ENCODE data around the gene CHRNA7. TPM values are rescaled to one million over a fixed set of nuclear protein-coding genes. Genes with fewer than 3 reads are reported as not detected.

Gene CHRNA7
- total RNA-seq, 1 donor, result under 0.01 TPM

- H3K4me3 ChIP-seq (ENCODE audit: insufficient read depth, low read length), result no peak overlapping the region
- DNase-seq (ENCODE audit: insufficient read length, low spot score, missing footprints), result no peak
- H3K79me2 ChIP-seq (ENCODE audit: insufficient read depth, low read length), result no peaks in the 10 kb centered on the region
- no peak overlapping the region for H3K27ac ChIP-seq (ENCODE audit: low read depth, low read length)
- no peaks in the 10 kb centered on the region for H3K4me1 ChIP-seq (ENCODE audit: insufficient read depth, low read length)
- no peaks in the 10 kb centered on the region for H3K9me3 ChIP-seq (ENCODE audit: low read depth, low read length)
- H3K27me3 ChIP-seq (ENCODE audit: insufficient read depth, low read length), result no peaks in the 10 kb centered on the region
- H3K36me3 ChIP-seq (ENCODE audit: insufficient read depth, low read length), result no peaks in the 10 kb centered on the region
- no peak overlapping the region for H2AFZ ChIP-seq (ENCODE audit: low read length)
- no peak overlapping the region for H3K4me2 ChIP-seq (ENCODE audit: insufficient read depth, low read length)
- no peaks in the 10 kb centered on the region for H4K20me1 ChIP-seq (ENCODE audit: insufficient read depth, low read length)
- TF ChIP-seq, protein P1, sequence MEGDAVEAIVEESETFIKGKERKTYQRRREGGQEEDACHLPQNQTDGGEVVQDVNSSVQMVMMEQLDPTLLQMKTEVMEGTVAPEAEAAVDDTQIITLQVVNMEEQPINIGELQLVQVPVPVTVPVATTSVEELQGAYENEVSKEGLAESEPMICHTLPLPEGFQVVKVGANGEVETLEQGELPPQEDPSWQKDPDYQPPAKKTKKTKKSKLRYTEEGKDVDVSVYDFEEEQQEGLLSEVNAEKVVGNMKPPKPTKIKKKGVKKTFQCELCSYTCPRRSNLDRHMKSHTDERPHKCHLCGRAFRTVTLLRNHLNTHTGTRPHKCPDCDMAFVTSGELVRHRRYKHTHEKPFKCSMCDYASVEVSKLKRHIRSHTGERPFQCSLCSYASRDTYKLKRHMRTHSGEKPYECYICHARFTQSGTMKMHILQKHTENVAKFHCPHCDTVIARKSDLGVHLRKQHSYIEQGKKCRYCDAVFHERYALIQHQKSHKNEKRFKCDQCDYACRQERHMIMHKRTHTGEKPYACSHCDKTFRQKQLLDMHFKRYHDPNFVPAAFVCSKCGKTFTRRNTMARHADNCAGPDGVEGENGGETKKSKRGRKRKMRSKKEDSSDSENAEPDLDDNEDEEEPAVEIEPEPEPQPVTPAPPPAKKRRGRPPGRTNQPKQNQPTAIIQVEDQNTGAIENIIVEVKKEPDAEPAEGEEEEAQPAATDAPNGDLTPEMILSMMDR (IDR thresholded peaks at IDR 0.05; ENCODE audit: extremely low read depth, low read depth, low read length), result no peak
These were observed 65.9 kb downstream of the CHRNA7 start for GRCh38 chr15:32096213-32096612.

DNA sequence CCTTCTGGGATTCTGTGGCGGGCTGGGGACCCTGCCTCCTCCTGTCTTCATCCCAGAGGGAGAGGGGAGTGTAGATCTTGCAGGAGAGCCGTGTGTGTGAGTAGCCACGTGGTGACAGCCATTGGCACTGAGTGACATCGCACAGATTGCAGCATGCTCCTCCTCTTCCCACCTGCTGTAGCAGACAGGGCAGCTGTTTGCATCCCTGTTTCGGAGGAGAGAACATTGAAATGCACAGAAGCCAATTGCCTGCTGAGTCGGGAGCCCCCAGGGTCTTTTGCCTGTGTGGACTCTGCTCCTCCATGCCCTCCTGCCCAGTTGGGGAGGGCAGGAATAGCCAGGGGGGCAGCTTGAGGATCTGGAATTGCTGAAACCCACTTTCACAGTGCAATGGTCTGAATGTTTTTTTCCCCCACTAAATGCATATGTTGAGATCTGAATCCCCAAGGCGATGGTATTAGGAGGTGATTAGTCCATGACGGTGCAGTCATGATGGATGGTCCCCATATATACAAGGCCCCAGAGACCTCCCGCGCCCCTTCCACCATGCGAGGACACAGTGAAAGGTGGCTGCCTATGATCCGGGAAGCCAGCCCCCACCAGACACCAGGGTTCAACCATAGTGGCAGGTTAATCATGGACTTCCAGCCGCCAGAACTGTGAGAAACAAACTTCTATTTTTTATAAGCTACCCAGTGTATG, 66.8 kb downstream of the CHRNA7 start:
- Histone ChIP-seq H3K9me3 (ENCODE audit: low read depth, low read length) (no peaks in the 10 kb centered on the region), H3K79me2 (ENCODE audit: insufficient read depth, low read length) (no peaks in the 10 kb centered on the region), H3K27me3 (ENCODE audit: insufficient read depth, low read length) (no peaks in the 10 kb centered on the region), H2AFZ (ENCODE audit: low read length) (no peak overlapping the region), H3K4me3 (ENCODE audit: insufficient read depth, low read length) (no peak overlapping the region), H3K4me1 (ENCODE audit: insufficient read depth, low read length) (no peaks in the 10 kb centered on the region), H3K4me2 (ENCODE audit: insufficient read depth, low read length) (no peak overlapping the region), H3K36me3 (ENCODE audit: insufficient read depth, low read length) (no peaks in the 10 kb centered on the region), H4K20me1 (ENCODE audit: insufficient read depth, low read length) (no peaks in the 10 kb centered on the region), H3K27ac (ENCODE audit: low read depth, low read length) (no peak overlapping the region)
- TF ChIP-seq, protein P1 (IDR thresholded peaks at IDR 0.05; ENCODE audit: extremely low read depth, low read depth, low read length), result no peak
- no peak for DNase-seq (ENCODE audit: insufficient read length, low spot score, missing footprints)

GRCh38 chr15:32098033-32098432, 67.7 kb downstream of the CHRNA7 start:
- no peaks in the 10 kb centered on the region for H3K9me3 ChIP-seq (ENCODE audit: low read depth, low read length)
- DNase-seq (ENCODE audit: insufficient read length, low spot score, missing footprints), result no peak
- no peak overlapping the region for H3K27ac ChIP-seq (ENCODE audit: low read depth, low read length)
- H3K36me3 ChIP-seq (ENCODE audit: insufficient read depth, low read length), result no peaks in the 10 kb centered on the region
- no peaks in the 10 kb centered on the region for H4K20me1 ChIP-seq (ENCODE audit: insufficient read depth, low read length)
- TF ChIP-seq, protein P1 (IDR thresholded peaks at IDR 0.05; ENCODE audit: extremely low read depth, low read depth, low read length), result no peak
- no peak overlapping the region for H3K4me2 ChIP-seq (ENCODE audit: insufficient read depth, low read length)
- H3K27me3 ChIP-seq (ENCODE audit: insufficient read depth, low read length), result no peaks in the 10 kb centered on the region
- no peaks in the 10 kb centered on the region for H3K4me1 ChIP-seq (ENCODE audit: insufficient read depth, low read length)
- H2AFZ ChIP-seq (ENCODE audit: low read length), result no peak overlapping the region
- H3K4me3 ChIP-seq (ENCODE audit: insufficient read depth, low read length), result no peak overlapping the region
- no peaks in the 10 kb centered on the region for H3K79me2 ChIP-seq (ENCODE audit: insufficient read depth, low read length)

- H2AFZ ChIP-seq (ENCODE audit: low read length), result no peak overlapping the region
These were observed 68.9 kb downstream of the CHRNA7 start for GRCh38 chr15:32099097-32099785.

More at GRCh38 chr15:32099097-32099785, 68.9 kb downstream of the CHRNA7 start:
- H3K4me2 ChIP-seq (ENCODE audit: insufficient read depth, low read length), result no peak overlapping the region
- DNase-seq (ENCODE audit: insufficient read length, low spot score, missing footprints), result no peak
- no peaks in the 10 kb centered on the region for H3K4me1 ChIP-seq (ENCODE audit: insufficient read depth, low read length)
- no peaks in the 10 kb centered on the region for H4K20me1 ChIP-seq (ENCODE audit: insufficient read depth, low read length)
- no peaks in the 10 kb centered on the region for H3K9me3 ChIP-seq (ENCODE audit: low read depth, low read length)
- H3K4me3 ChIP-seq (ENCODE audit: insufficient read depth, low read length), result no peak overlapping the region
- TF ChIP-seq, protein P1 (IDR thresholded peaks at IDR 0.05; ENCODE audit: extremely low read depth, low read depth, low read length), result no peak
- no peak overlapping the region for H3K27ac ChIP-seq (ENCODE audit: low read depth, low read length)
- no peaks in the 10 kb centered on the region for H3K79me2 ChIP-seq (ENCODE audit: insufficient read depth, low read length)
- no peaks in the 10 kb centered on the region for H3K27me3 ChIP-seq (ENCODE audit: insufficient read depth, low read length)
- no peaks in the 10 kb centered on the region for H3K36me3 ChIP-seq (ENCODE audit: insufficient read depth, low read length)

Measured in osteoblast (primary cell).